Activated CD8-positive, alpha-beta T cell treated with anti-CD3 and anti-CD28 coated beads for 36 hours (primary cell): Measurements from ENCODE around the gene NDUFB7. TPM values are rescaled to one million over a fixed set of nuclear protein-coding genes. Genes with fewer than 3 reads are reported as not detected.

Experiments
- ATAC-seq: fragments of 200-7000 bp; cut with Tn5 transposase; one replicate; pipeline ENCODE4 v1.10.0; 2021; ENCODE audit warnings: mild to moderate bottlenecking, moderate library complexity
- CTCF ChIA-PET: fragments of 350-600 bp; sonication (Branson Sonifier 250); formaldehyde crosslinking; loops from one replicate; lab custom pipeline; 2021; ENCODE audit warnings: antibody characterized with exemption; lab: Charles Lee
- POLR2A ChIA-PET: fragments of 350-600 bp; sonication (Branson Sonifier 250); formaldehyde crosslinking; loops from one replicate; lab custom pipeline; 2021; ENCODE audit warnings: antibody characterized with exemption; lab: Charles Lee
- DNase-seq: peaks from one replicate; pipeline ENCODE4 v3.0.0-alpha.2; 2020
- H3K27ac Mint-ChIP-seq: one replicate; pipeline ENCODE4 v1.8.0; 2021; ENCODE audit warnings: mild to moderate bottlenecking, mixed read lengths
- H3K27me3 Mint-ChIP-seq: one replicate; pipeline ENCODE4 v1.8.0; 2021; ENCODE audit warnings: mixed read lengths
- H3K36me3 Mint-ChIP-seq: one replicate; pipeline ENCODE4 v1.8.0; 2021; ENCODE audit warnings: low read depth, mixed read lengths
- H3K4me1 Mint-ChIP-seq: one replicate; pipeline ENCODE4 v1.8.0; 2021; ENCODE audit warnings: low read depth, mixed read lengths
- H3K4me3 Mint-ChIP-seq: one replicate; pipeline ENCODE4 v1.8.0; 2021; ENCODE audit warnings: mild to moderate bottlenecking, moderate library complexity, mixed read lengths
- H3K9me3 Mint-ChIP-seq: one replicate; pipeline ENCODE4 v1.8.0; 2021; ENCODE audit warnings: mixed read lengths
- intact Hi-C: fragments of 100-400 bp; cut with micrococcal nuclease; formaldehyde crosslinking; loops from one replicate; pipeline ENCODE4 v1.10.0; 2022
- total RNA-seq, 2 experiments: library from RNA; stranded (reverse); gene quantifications; one replicate each; pipeline ENCODE4 v1.2.3, GENCODE V29; 2021
- TF ChIP-seq, protein P1 (sequence below): fragments of 200-600 bp; IDR thresholded peaks from one replicate; pipeline ENCODE4 v1.8.0; 2022; ENCODE audit warnings: antibody characterized with exemption, mild to moderate bottlenecking

NDUFB7 gene
- total RNA-seq, 2 experiments from 2014 or later = 123 to 135 TPM

DNA sequence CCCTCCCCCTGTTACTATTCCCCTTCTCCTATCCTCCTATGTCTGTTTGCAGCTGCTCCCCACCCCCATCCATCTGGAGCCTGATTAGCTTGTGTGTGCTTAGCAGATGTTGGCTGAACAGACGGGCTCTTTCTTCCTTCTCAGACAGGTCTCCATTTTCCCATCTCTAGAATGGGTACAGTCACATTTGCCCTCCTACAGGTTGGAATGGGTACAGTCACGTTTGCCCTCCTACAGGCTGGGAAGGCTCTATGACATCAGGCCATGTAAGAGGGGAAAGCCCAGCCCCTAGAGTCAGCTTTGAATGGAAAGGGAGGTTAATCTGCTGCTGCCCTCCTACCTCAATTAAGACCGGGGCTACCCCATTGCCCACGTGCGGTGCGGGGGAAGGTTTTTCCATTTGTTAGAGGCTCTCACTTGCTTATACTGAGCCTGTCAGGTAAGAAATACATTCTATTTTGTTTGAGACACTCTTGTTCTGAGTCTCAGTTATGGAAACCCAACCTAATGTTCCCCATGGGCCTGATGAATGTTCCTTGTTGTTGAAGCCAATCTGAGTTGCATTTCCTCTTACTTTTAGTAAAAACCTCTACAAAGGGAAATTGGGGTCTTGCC is 8.9 kb upstream of the NDUFB7 start:
- peak; percentile 79 for DNase-seq
- peaks cover 19% of the 10 kb centered on the region for H3K4me1 Mint-ChIP-seq
- H3K9me3 Mint-ChIP-seq = no peaks in the 10 kb centered on the region
- peak overlapping the region; percentile 74 for H3K27ac Mint-ChIP-seq
- H3K36me3 Mint-ChIP-seq = no peaks in the 10 kb centered on the region
- ChIA-PET CTCF (interaction anchor here (1.3 to 11.0 kb wide), 3 partner anchors 9 to 107 kb away, joined by 3 to 276 read pairs (median 5); partner anchors contain the start of genes NDUFB7 and ZNF333), POLR2A (interaction anchor here (0.6 to 1.0 kb wide), 3 partner anchors 20 to 111 kb away, joined by 3 to 4 read pairs (median 4); no protein-coding TSS in a partner anchor)
- TF ChIP-seq, protein P1, sequence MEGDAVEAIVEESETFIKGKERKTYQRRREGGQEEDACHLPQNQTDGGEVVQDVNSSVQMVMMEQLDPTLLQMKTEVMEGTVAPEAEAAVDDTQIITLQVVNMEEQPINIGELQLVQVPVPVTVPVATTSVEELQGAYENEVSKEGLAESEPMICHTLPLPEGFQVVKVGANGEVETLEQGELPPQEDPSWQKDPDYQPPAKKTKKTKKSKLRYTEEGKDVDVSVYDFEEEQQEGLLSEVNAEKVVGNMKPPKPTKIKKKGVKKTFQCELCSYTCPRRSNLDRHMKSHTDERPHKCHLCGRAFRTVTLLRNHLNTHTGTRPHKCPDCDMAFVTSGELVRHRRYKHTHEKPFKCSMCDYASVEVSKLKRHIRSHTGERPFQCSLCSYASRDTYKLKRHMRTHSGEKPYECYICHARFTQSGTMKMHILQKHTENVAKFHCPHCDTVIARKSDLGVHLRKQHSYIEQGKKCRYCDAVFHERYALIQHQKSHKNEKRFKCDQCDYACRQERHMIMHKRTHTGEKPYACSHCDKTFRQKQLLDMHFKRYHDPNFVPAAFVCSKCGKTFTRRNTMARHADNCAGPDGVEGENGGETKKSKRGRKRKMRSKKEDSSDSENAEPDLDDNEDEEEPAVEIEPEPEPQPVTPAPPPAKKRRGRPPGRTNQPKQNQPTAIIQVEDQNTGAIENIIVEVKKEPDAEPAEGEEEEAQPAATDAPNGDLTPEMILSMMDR = no peak
- H3K4me3 Mint-ChIP-seq = no peak overlapping the region
- intact Hi-C loops = no loop called here
- no peaks in the 10 kb centered on the region for H3K27me3 Mint-ChIP-seq
- peak; percentile 37 for ATAC-seq

DNA sequence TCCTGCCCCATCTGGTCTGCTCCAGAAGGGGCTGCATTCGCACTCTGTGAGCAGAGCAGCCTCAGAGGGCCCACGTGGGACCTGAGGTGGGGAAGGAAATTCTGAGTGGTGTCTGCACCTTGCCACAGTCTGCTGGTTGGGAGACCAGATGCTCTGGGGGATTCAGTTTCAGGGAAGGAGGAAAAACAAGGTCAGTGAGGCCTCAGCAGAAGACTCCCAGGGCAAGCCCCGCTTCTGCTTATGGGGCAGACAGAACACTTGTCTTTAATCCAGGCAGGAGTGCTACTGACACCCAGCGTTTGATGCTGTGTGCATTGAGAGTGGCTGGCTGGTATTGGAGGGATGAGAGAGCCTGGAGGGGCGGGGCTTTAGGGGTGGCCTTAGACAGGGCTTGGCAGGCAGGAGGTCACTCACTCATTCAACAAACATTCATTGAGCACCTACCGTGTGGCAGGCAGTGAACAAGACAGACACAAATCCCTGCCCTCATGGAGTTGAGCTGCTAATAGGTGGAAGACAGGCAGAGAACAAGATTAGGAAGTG is 6.1 kb upstream of the NDUFB7 start:
- H3K27ac Mint-ChIP-seq = peak overlapping the region; percentile 13
- POLR2A ChIA-PET = no interaction called here
- H3K27me3 Mint-ChIP-seq = no peaks in the 10 kb centered on the region

DNA sequence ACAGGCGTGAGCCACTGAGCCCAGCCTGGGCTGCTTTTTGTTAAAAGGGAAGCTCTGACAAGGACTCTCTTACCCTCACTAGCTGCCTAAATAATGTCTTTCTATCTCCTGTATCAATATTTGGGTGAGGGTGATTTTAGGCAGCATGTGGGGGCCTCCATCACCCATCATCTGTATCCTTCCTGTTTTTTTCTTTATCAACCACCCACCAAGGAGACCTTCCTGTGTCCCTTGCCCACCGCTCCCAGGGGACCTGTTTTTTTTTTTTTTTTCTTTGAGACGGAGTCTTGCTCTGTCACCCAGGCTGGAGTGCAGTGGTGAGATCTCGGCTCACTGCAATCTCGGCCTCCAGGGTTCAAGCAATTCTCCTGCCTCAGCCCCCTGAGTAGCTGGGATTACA is 5.4 kb upstream of the NDUFB7 start:
- intact Hi-C loops = loop anchor here (10.0 kb wide), 1 partner anchor 308 kb away; the partner anchor contains the start of gene OR7A17
- Mint-ChIP-seq H3K36me3 (no peaks in the 10 kb centered on the region), H3K27ac (peak overlapping the region; percentile 42), H3K4me1 (peaks cover 18% of the 10 kb centered on the region), H3K4me3 (no peak overlapping the region), H3K27me3 (no peaks in the 10 kb centered on the region), H3K9me3 (no peaks in the 10 kb centered on the region)
- TF ChIP-seq, protein P1 = no peak
- DNase-seq (no peak), ATAC-seq (no peak)
- CTCF ChIA-PET = interaction anchor here (11.0 kb wide), 1 partner anchor 110 kb away, joined by 276 read pairs; the partner anchor contains the start of gene ZNF333
- POLR2A ChIA-PET = no interaction called here

More for the DNA sequence above, 6.1 kb upstream of the NDUFB7 start:
- CTCF ChIA-PET = interaction anchor here (11.0 kb wide), 1 partner anchor 109 kb away, joined by 276 read pairs; the partner anchor contains the start of gene ZNF333
- intact Hi-C loops = loop anchor here (10.0 kb wide), 1 partner anchor 307 kb away; the partner anchor contains the start of gene OR7A17
- no peak overlapping the region for H3K4me3 Mint-ChIP-seq
- peak; percentile 38 for DNase-seq
- peaks cover 18% of the 10 kb centered on the region for H3K4me1 Mint-ChIP-seq
- H3K36me3 Mint-ChIP-seq = no peaks in the 10 kb centered on the region
- H3K9me3 Mint-ChIP-seq = no peaks in the 10 kb centered on the region
- TF ChIP-seq, protein P1 = no peak
- ATAC-seq = peak; percentile 26

DNA sequence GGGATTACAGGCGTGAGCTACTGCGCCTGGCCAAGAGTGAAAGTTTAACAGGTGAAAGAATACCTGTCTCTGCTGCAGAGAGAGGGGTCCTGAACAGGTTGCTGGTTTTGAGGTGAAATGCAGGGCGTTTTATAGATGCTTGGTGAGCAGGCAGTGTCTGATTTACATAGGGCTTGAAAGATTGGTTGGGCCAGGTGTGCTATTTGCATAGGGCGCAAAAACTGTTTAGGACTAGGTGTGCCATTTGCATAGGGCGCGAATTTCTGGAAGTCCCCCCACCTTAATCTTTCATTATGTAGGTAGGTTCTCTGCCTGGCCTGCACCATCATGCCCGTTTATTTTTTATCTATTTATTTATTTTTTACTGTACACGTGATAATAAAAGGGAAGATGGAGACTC is 4.5 kb upstream of the NDUFB7 start:
- no peaks in the 10 kb centered on the region for H3K27me3 Mint-ChIP-seq
- no peak for DNase-seq
- POLR2A ChIA-PET = interaction anchor here (0.6 kb wide), 2 partner anchors 65 to 955 kb away, joined by 3 to 4 read pairs; no protein-coding TSS in a partner anchor
- peaks cover 24% of the 10 kb centered on the region for H3K4me1 Mint-ChIP-seq
- ATAC-seq = no peak
- H3K27ac Mint-ChIP-seq = no peak overlapping the region
- H3K4me3 Mint-ChIP-seq = no peak overlapping the region
- intact Hi-C loops = loop anchor here (10.0 kb wide), 1 partner anchor 308 kb away; the partner anchor contains the start of gene OR7A17
- CTCF ChIA-PET = interaction anchor here (1.2 to 11.0 kb wide), 2 partner anchors 20 to 111 kb away, joined by 4 to 276 read pairs; partner anchors contain the start of gene ZNF333
- H3K9me3 Mint-ChIP-seq = no peaks in the 10 kb centered on the region
- H3K36me3 Mint-ChIP-seq = peaks cover 2% of the 10 kb centered on the region
- TF ChIP-seq, protein P1 = no peak
